NCI-H2227 (cell line): Measurements from ENCODE around the gene SRSF4.
"Not testable (repeated sequence)": the region's sequence is repeated elsewhere in the genome, so short reads cannot be mapped to it uniquely, and the experiment has no call there.

Source experiments
- DNase-seq: peaks from one replicate; lab custom pipeline; 2025; ENCODE audit not compliant: unreplicated experiment; lab: John Stamatoyannopoulos, UW

SRSF4 gene

DNA sequence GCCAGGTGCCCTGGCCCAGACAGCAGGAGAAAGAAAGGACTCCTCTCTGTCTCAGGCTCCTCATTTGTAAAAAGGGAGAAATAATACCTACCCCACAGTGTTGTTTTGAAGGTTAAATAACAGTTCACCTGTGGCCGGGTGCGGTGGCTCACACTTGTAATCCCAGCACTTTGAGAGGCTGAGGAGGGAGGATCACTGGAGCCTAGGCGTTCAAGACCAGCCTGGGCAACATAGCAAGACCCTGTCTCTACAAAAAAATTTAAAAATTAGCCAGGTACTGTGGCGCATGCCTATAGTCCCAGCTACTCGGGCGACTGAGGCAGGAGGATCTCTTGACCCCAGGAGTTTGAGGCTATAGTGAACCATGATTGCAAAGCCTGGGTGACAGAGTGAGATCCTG, 55.5 kb downstream of the SRSF4 start:
- DNase-seq = no peak

GRCh38 chr1:29125788-29126187, 55.9 kb downstream of the SRSF4 start:
- DNase-seq = no peak

GRCh38 chr1:29125237-29125641, 56.5 kb downstream of the SRSF4 start:
- no peak for DNase-seq

GRCh38 chr1:29124366-29125236, 57.1 kb downstream of the SRSF4 start:
- peak; percentile 79 for DNase-seq

GRCh38 chr1:29123887-29124365, 57.8 kb downstream of the SRSF4 start, which contains the start of gene TMEM200B:
Gene TMEM200B (minus strand): TSS chr1:29123903. CDS start chr1:29121828, 2,075 bp downstream.
- DNase-seq = no peak

GRCh38 chr1:29123053-29123886, 58.4 kb downstream of the SRSF4 start:
- peak; percentile 48 for DNase-seq

GRCh38 chr1:29122682-29123052, 59.0 kb downstream of the SRSF4 start:
- no peak for DNase-seq

GRCh38 chr1:29121936-29122681, 59.6 kb downstream of the SRSF4 start:
- DNase-seq = peak; percentile 84

GRCh38 chr1:29121516-29121935, 60.2 kb downstream of the SRSF4 start:
- DNase-seq = peak; percentile 68

- DNase-seq = peak; percentile 69
Measured at GRCh38 chr1:29120947-29121485, 60.7 kb downstream of the SRSF4 start.

DNA sequence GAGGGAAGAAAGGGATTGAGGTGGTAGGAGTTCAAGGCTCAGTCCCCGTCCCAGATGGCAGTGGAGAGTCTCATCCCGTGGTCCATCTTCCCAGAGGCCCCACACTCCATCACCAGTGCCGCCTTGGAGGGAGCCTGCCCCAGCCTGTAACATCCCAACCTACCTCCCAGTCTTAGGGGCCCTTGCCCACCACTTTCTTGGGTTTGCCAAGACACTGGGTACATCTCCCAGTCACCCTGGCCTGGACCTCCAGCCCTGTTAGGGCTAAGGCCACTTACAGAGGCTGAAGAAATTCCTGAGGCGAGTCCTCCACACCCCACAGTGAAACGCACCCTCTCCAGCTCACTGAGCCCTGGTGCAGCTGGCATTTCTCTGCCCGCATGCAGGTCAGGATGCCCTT, 61.3 kb downstream of the SRSF4 start:
- DNase-seq = no peak

DNA sequence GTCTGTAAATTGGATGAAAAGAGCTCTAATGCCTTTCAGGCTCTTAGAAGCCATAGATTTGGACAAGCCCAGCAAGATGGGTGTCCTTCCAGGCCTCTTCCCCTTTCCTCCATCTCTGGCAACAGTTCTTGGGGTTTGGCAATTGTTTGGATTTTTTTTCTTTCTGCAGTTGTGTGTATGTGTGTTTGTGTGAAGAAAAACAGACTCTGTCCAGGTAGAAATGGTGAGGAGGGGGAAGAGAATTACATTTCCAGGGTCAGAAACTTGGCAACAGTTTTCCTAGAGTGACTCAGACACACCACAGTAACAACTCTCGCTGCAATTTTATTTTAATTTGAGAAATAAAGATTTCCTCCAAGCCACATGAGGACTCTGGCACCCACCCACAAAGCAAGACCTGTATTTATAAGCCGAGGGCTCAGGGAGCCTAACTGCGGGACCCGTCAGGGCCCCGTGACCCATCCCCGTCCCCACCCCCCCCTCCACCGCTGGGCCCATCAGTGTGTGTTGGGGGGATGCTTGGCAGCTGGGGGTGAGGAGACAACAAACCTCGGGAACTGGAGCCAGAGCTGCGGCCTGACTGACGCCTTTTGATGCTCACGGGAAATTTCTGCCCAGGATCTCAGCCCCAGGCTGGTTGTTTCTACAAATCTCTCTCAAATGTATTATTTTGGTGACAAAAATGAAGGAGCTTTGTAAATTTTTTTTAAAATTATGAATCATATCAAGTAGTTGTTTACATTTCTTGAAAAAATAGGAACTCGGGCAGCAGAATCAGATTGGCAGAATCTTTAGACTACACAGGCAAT, 62.4 kb downstream of the SRSF4 start:
- DNase-seq = no peak

DNA sequence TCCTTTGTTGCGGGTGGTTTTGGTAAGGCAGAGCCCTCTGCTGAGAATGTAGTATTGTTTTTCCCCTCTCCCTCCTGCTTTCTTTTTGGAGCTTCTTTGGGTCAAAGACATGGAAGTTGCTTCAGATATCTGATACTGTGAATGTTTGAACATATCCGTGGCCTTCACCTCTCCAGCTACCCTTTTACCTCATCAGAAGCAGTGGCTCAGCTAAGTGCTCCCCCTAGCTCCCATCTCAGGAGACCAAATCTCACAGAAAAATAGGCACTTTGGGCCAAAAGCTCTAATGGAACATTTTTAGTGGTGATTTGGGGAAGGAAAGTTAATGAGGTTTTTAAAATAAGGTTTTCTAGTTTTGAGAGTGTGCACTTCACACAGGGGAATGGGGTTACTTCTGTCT, 64.3 kb downstream of the SRSF4 start:
- DNase-seq = no peak

GRCh38 chr1:29114654-29115053, 67.0 kb downstream of the SRSF4 start:
- no peak for DNase-seq

- no peak for DNase-seq
Measured at GRCh38 chr1:29113413-29114117, 68.1 kb downstream of the SRSF4 start.

DNA sequence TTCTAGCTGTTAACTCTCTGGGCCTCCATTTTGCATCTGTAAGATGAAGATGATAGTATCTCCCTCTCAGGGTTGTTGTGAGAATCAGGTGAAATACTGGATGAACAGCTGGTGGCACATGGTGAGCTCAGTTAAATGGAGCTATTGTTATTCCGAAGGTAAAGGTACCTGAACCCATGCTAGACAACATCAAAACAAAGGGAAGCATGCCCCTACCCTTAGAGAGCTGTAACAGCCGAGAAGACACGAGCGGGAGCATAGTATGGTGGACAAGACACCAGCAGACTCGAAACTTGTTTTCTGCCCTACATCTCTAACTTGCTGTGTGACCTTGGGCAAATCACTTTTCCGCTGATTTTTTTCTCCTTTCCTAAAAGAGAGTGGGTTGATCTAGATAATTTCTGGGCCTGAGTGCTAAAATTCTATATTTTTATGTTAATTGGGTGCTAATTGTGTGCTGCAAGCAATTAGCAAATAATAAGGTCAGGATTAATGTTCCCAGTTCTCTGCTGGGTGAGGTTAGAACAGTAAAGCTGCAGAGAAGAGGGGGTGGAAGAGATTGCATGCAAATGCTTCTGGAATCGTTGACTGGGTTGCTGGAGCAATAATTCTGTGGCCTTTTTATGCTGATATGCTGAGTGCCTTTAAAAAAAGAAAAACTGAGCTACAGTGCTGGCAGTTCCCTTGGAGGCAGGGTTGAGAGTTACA, 68.8 kb downstream of the SRSF4 start:
- no peak for DNase-seq

DNA sequence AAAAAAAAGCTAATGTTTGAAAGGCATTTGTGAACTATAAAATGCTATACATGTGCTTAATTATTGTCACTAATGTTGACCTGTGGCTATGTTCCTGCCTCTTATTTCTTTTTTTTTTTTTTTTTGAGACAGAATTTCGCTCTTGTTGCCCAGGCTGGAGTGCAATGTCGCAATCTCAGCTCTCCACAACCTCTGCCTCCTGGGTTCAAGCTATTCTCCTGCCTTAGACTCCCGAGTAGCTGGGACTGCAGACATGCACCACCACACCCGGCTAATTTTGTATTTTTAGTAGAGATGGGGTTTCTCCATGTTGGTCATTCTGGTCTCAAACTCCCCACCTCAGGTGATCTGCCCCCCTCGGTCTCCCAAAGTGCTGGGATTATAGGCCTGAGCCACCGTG, 73.7 kb downstream of the SRSF4 start:
- not testable (repeated sequence) for DNase-seq

DNA sequence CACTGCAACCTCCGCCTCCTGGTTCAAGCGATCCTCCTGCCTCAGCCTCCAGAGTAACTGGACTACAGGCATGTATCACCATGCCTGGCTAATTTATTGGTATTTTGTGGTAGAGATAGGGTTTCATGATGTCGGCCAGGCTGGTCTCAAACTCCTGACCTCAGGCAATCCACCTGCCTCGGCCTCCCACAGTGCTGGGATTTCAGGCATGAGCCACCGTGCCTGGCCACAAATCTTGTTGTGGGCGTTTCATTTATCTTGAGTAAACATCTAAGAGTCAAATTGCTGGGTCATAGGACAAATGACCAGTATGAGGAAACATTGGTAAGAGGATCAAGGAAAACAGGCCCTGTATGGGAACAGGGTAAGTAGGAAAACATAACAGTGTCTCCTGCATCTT, 75.9 kb downstream of the SRSF4 start:
- DNase-seq = no peak

GRCh38 chr1:29100487-29100886, 81.2 kb downstream of the SRSF4 start:
- DNase-seq = no peak
